Natural killer cell (primary cell): ENCODE results near the gene TSPAN18. TPM values are rescaled to one million over a fixed set of nuclear protein-coding genes. Genes with fewer than 3 reads are reported as not detected.

ENCODE experiments used
- ATAC-seq, 3 donors: fragments of 150-1000 bp in 2 of 3; fragments of 200-7000 bp in 1 of 3; cut with Tn5 transposase; 1 replicate in 1 of 3; 2 replicates in 2 of 3; pipeline ENCODE4 v1.10.0; 2021; ENCODE audit warnings: mild to moderate bottlenecking in 2 of 3, moderate library complexity in 2 of 3
- DNase-seq, 2 donors: peaks; one replicate each; pipeline versions ENCODE4 v3.0.0 to v3.0.0-alpha.2; 2013 to 2021; ENCODE audit warnings: mixed read lengths in 1 of 2
- H3K27ac ChIP-seq: one replicate; pipeline ENCODE4 v1.5.1; 2013; ENCODE audit warnings: mild to moderate bottlenecking, low read length
- H3K27me3 ChIP-seq: one replicate; pipeline ENCODE4 v1.6.1; 2013; ENCODE audit warnings: low read length; ENCODE audit not compliant: control insufficient read depth, insufficient read depth
- H3K36me3 ChIP-seq: one replicate; pipeline ENCODE4 v1.6.1; 2013; ENCODE audit warnings: low read length; ENCODE audit not compliant: control insufficient read depth, insufficient read depth
- H3K4me1 ChIP-seq: one replicate; pipeline ENCODE4 v1.6.1; 2013; ENCODE audit warnings: low read length; ENCODE audit not compliant: control insufficient read depth, insufficient read depth
- H3K4me3 ChIP-seq: one replicate; pipeline ENCODE4 v1.5.1; 2013; ENCODE audit warnings: low read length
- H3K9me3 ChIP-seq: one replicate; pipeline ENCODE4 v1.6.1; 2013; ENCODE audit warnings: low read length; ENCODE audit not compliant: control insufficient read depth, insufficient read depth
- H3K27ac Mint-ChIP-seq, 2 donors: one replicate each; pipeline ENCODE4 v1.8.0; 2022; ENCODE audit warnings: mild to moderate bottlenecking in 2 of 2, mixed read lengths in 2 of 2, moderate library complexity in 1 of 2
- H3K27me3 Mint-ChIP-seq, 2 donors: one replicate each; pipeline ENCODE4 v1.8.0; 2022; ENCODE audit warnings: low read depth in 2 of 2, mixed read lengths in 2 of 2
- H3K36me3 Mint-ChIP-seq: one replicate; pipeline ENCODE4 v1.8.0; 2022; ENCODE audit warnings: mixed read lengths
- H3K4me1 Mint-ChIP-seq, 2 donors: one replicate each; pipeline ENCODE4 v1.8.0; 2022; ENCODE audit warnings: mixed read lengths in 2 of 2
- H3K4me3 Mint-ChIP-seq: one replicate; pipeline ENCODE4 v1.8.0; 2022; ENCODE audit warnings: mild to moderate bottlenecking, moderate library complexity, mixed read lengths
- H3K9me3 Mint-ChIP-seq, 2 donors: one replicate each; pipeline ENCODE4 v1.8.0; 2022; ENCODE audit warnings: mixed read lengths in 2 of 2
- WGBS: methylation state at CpG from one replicate; pipeline ENCODE4 v1.1.7; 2013; ENCODE audit warnings: missing lambda C conversion rate; ENCODE audit not compliant: insufficient coverage; 5-methylcytosine and 5-hydroxymethylcytosine counted together
- intact Hi-C: fragments of 100-400 bp; cut with micrococcal nuclease; formaldehyde crosslinking; loops from one replicate; pipeline ENCODE4 v1.14.2; 2022
- total RNA-seq, 4 donors: library from RNA; stranded (reverse); fragments of 120-200 nt in 1 of 4; gene quantifications; one replicate each; pipeline versions ENCODE4 v1.2.3 to v1.2.4, GENCODE V29; 2013 to 2022
- TF ChIP-seq, protein P1 (sequence below): fragments of 200-600 bp; IDR thresholded peaks from one replicate; pipeline ENCODE4 v1.8.0; 2022; ENCODE audit warnings: antibody characterized with exemption

Gene TSPAN18
- total RNA-seq, 3 donors from 2014 or later (not counting 1 experiment from before 2014, with no cell fraction given) = 1.9 to 2.4 (median 2.3) TPM

DNA sequence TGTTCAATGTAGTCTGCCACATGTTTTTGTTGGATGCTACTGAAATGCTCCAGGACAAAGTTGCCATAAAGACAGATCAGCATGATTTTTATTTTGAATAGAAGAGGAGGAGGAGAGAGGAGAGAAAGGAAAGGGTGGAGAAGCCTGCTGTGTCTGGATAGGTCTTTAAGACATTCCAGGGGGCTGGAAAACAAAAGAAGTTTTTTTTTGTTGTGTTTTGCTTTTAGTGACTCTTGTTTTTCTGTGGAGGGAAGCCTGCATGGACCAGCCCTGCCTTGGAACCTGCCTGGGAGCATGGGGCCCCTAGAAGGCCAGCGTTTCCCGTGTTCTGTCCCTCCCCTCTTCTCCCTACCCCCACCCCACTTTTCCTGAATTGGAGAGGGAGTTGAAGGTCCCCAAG is 2.3 kb downstream of the TSPAN18 start:
- H3K27ac ChIP-seq = no peak overlapping the region
- Mint-ChIP-seq H3K9me3 (no peaks in the 10 kb centered on the region), H3K4me3 (peak overlapping the region; percentile 2), H3K36me3 (no peaks in the 10 kb centered on the region), H3K27ac (no peak overlapping the region), H3K4me1 (peaks cover 5 to 15% of the 10 kb centered on the region in 2 donors), H3K27me3 (peaks cover 35 to 50% of the 10 kb centered on the region in 2 donors)
- WGBS = no CpG with 5 or more reads among the region's 2 CpGs
- intact Hi-C loops = no loop called here
- H3K4me3 ChIP-seq = no peak overlapping the region
- peaks cover 25% of the 10 kb centered on the region for H3K4me1 ChIP-seq
- DNase-seq (no peak), ATAC-seq (no peak)
- TF ChIP-seq, protein P1, sequence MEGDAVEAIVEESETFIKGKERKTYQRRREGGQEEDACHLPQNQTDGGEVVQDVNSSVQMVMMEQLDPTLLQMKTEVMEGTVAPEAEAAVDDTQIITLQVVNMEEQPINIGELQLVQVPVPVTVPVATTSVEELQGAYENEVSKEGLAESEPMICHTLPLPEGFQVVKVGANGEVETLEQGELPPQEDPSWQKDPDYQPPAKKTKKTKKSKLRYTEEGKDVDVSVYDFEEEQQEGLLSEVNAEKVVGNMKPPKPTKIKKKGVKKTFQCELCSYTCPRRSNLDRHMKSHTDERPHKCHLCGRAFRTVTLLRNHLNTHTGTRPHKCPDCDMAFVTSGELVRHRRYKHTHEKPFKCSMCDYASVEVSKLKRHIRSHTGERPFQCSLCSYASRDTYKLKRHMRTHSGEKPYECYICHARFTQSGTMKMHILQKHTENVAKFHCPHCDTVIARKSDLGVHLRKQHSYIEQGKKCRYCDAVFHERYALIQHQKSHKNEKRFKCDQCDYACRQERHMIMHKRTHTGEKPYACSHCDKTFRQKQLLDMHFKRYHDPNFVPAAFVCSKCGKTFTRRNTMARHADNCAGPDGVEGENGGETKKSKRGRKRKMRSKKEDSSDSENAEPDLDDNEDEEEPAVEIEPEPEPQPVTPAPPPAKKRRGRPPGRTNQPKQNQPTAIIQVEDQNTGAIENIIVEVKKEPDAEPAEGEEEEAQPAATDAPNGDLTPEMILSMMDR = no peak
- peaks cover 11% of the 10 kb centered on the region for H3K27me3 ChIP-seq
- H3K9me3 ChIP-seq = no peaks in the 10 kb centered on the region
- H3K36me3 ChIP-seq = no peaks in the 10 kb centered on the region

DNA sequence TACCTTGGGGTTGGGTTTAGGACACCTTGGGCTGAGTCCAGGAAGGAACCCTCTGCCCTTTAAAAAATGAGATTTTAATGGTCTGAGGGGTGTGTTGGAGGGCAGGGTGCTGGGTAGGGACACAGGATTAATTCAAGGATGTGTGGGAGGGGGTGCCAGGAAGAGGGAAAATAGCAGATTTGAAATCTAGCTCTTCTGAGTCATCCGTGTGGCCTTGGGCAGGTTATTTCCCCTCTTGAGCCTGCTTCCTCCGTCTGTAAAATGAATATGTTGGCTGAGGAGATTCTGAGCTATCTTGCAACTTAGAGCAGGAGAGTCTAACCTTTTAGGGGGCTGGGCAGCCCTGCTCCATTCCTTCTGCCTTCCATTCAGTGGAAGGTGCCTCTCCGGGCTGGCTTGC is 3.0 kb downstream of the TSPAN18 start:
- Histone ChIP-seq H3K27ac (no peak overlapping the region), H3K4me1 (peaks cover 25% of the 10 kb centered on the region), H3K27me3 (peaks cover 11% of the 10 kb centered on the region), H3K4me3 (no peak overlapping the region), H3K9me3 (no peaks in the 10 kb centered on the region), H3K36me3 (no peaks in the 10 kb centered on the region)
- intact Hi-C loops = no loop called here
- Mint-ChIP-seq H3K9me3 (no peaks in the 10 kb centered on the region), H3K27ac (no peak overlapping the region), H3K36me3 (no peaks in the 10 kb centered on the region), H3K27me3 (peaks cover 35 to 52% of the 10 kb centered on the region in 2 donors), H3K4me1 (peaks cover 5 to 15% of the 10 kb centered on the region in 2 donors), H3K4me3 (no peak overlapping the region)
- no peak for DNase-seq
- ATAC-seq = no peak
- WGBS = 72% methylated on average over 3 of the region's 3 CpGs
- TF ChIP-seq, protein P1 = no peak

DNA sequence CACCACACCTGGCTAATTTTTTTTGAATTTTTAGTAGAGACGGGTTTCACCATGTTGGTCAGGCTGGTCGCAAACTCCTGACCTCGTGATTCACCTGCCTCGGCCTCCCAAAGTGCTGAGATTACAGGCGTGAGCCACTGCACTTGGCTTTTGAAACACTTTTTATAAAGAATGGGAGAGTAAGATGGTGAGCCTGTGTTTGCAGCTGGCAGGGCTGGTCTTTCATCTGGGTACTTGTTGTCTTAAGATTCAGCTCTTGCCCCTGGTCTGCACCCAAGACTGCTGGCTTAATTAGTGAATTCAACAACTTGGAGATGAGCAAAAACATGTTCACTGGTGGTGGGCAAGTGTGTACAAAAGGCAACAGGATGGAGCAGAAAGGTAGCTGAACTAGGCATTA is 4.0 kb downstream of the TSPAN18 start:
- Histone ChIP-seq H3K4me1 (peaks cover 24% of the 10 kb centered on the region), H3K36me3 (no peaks in the 10 kb centered on the region), H3K27me3 (peaks cover 11% of the 10 kb centered on the region), H3K4me3 (no peak overlapping the region), H3K9me3 (no peaks in the 10 kb centered on the region), H3K27ac (no peak overlapping the region)
- 92% methylated on average over 5 of the region's 5 CpGs for WGBS
- Mint-ChIP-seq H3K27me3 (peaks cover 27 to 43% of the 10 kb centered on the region in 2 donors), H3K4me1 (peaks cover 5 to 13% of the 10 kb centered on the region in 2 donors), H3K4me3 (no peak overlapping the region), H3K36me3 (no peaks in the 10 kb centered on the region), H3K9me3 (no peaks in the 10 kb centered on the region), H3K27ac (no peak overlapping the region)
- intact Hi-C loops = no loop called here
- ATAC-seq (no peak), DNase-seq (no peak)
- TF ChIP-seq, protein P1 = no peak
